IMR-90 (cell line): ENCODE data around the gene BAHD1. TPM values are rescaled to one million over a fixed set of nuclear protein-coding genes. Genes with fewer than 3 reads are reported as not detected.

Experiments used
- ATAC-seq: fragments of 200-7000 bp; cut with Tn5 transposase; 2 replicates; pipeline ENCODE4 v1.9.1; 2020; ENCODE audit warnings: low read depth, mild to moderate bottlenecking, moderate library complexity
- BruUV-seq: library from RNA; stranded (reverse); fragments of 400-500 nt; replicated peaks from 2 replicates; lab custom pipeline; 2021; lab: Mats Ljungman, UMichigan
- CTCF ChIA-PET: fragments of 300-600 bp; formaldehyde crosslinking; extraction: SDS; loops from one replicate; lab custom pipeline; 2021; ENCODE audit warnings: antibody characterized with exemption; lab: Yijun Ruan, JAX
- POLR2A ChIA-PET: fragments of 300-600 bp; sonication (Branson Sonifier 250); formaldehyde crosslinking; loops from one replicate; lab custom pipeline; 2022; ENCODE audit warnings: antibody characterized with exemption; ENCODE audit not compliant: unreplicated experiment; lab: Charles Lee
- DNase-seq: peaks from one replicate; pipeline ENCODE4 v3.0.0; 2013
- H2AFZ ChIP-seq: replicated peaks from 2 replicates; pipeline ENCODE3; 2013; ENCODE audit warnings: low read length, mild to moderate bottlenecking; ENCODE audit not compliant: poor library complexity
- H2AK5ac ChIP-seq: 2 replicates; pipeline ENCODE4 v1.6.1; 2013; ENCODE audit warnings: low read depth, low read length, inconsistent platforms
- H2AK9ac ChIP-seq: replicated peaks from 2 replicates; pipeline ENCODE3; 2013; ENCODE audit warnings: mild to moderate bottlenecking, low read depth, low read length, moderate library complexity; ENCODE audit not compliant: poor library complexity
- H2BK120ac ChIP-seq: 2 replicates; pipeline ENCODE4 v1.6.1; 2013; ENCODE audit warnings: low read depth, low read length, inconsistent platforms
- H2BK15ac ChIP-seq: 3 replicates; pipeline ENCODE4 v1.6.1; 2013; ENCODE audit warnings: low read depth, low read length, inconsistent platforms
- H2BK20ac ChIP-seq: 2 replicates; pipeline ENCODE4 v1.6.1; 2013; ENCODE audit warnings: low read depth, mild to moderate bottlenecking, inconsistent platforms, low read length, moderate library complexity
- H2BK5ac ChIP-seq: 2 replicates; pipeline ENCODE4 v1.6.1; 2013; ENCODE audit warnings: mild to moderate bottlenecking, low read depth, low read length, inconsistent platforms; ENCODE audit not compliant: poor library complexity, severe bottlenecking
- H3K14ac ChIP-seq: replicated peaks from 2 replicates; pipeline ENCODE4 v1.6.1; 2013; ENCODE audit warnings: low read depth, low read length, inconsistent platforms
- H3K18ac ChIP-seq: 2 replicates; pipeline ENCODE4 v1.6.1; 2013; ENCODE audit warnings: low read depth, low read length, control low read depth
- H3K23ac ChIP-seq: 2 replicates; pipeline ENCODE4 v1.6.1; 2013; ENCODE audit warnings: low read depth, low read length, inconsistent platforms
- H3K27ac ChIP-seq: 2 replicates; pipeline ENCODE4 v1.5.1; 2013; ENCODE audit warnings: mild to moderate bottlenecking, control low read depth, low read length; ENCODE audit not compliant: insufficient read depth
- H3K27me3 ChIP-seq: 2 replicates; pipeline ENCODE4 v1.6.1; 2013; ENCODE audit warnings: low read length; ENCODE audit not compliant: control insufficient read depth, insufficient read depth
- H3K36me3 ChIP-seq: 2 replicates; pipeline ENCODE4 v1.6.1; 2013; ENCODE audit warnings: low read length, mixed read lengths; ENCODE audit not compliant: control insufficient read depth, insufficient read depth
- H3K4ac ChIP-seq: 2 replicates; pipeline ENCODE4 v1.6.1; 2013; ENCODE audit warnings: low read depth, low read length, inconsistent platforms
- H3K4me1 ChIP-seq: 2 replicates; pipeline ENCODE4 v1.6.1; 2013; ENCODE audit warnings: low read length, mixed read lengths; ENCODE audit not compliant: control insufficient read depth, insufficient read depth
- H3K4me2 ChIP-seq: 2 replicates; pipeline ENCODE4 v1.6.1; 2013; ENCODE audit warnings: low read depth, mild to moderate bottlenecking, control low read depth, low read length, moderate library complexity
- H3K4me3 ChIP-seq: 2 replicates; pipeline ENCODE4 v1.5.1; 2013; ENCODE audit warnings: low read depth, mild to moderate bottlenecking, control low read depth, low read length, moderate library complexity; ENCODE audit not compliant: insufficient read depth
- H3K56ac ChIP-seq: 2 replicates; pipeline ENCODE4 v1.6.1; 2013; ENCODE audit warnings: low read length, inconsistent platforms; ENCODE audit not compliant: insufficient read depth; ENCODE audit errors: extremely low read depth
- H3K79me1 ChIP-seq, 2 experiments: 2 replicates each; pipeline ENCODE4 v1.6.1; 2013; ENCODE audit warnings: low read length in 2 of 2, inconsistent platforms in 1 of 2, low read depth in 1 of 2
- H3K9ac ChIP-seq: 2 replicates; pipeline ENCODE4 v1.6.1; 2013; ENCODE audit warnings: low read depth, low read length, control low read depth
- H3K9me1 ChIP-seq: 2 replicates; pipeline ENCODE4 v1.6.1; 2013; ENCODE audit warnings: low read length, inconsistent platforms; ENCODE audit not compliant: insufficient read depth
- H3K9me3 ChIP-seq: 2 replicates; pipeline ENCODE4 v1.6.1; 2013; ENCODE audit warnings: low read length; ENCODE audit not compliant: control insufficient read depth, insufficient read depth
- H4K20me1 ChIP-seq: 2 replicates; pipeline ENCODE4 v1.6.1; 2013; ENCODE audit warnings: low read length, inconsistent platforms; ENCODE audit not compliant: insufficient read depth
- H4K5ac ChIP-seq: 2 replicates; pipeline ENCODE4 v1.6.1; 2013; ENCODE audit warnings: mild to moderate bottlenecking, low read depth, low read length, control low read depth
- H4K8ac ChIP-seq, 2 experiments: 2 replicates each; pipeline ENCODE4 v1.6.1; 2013; ENCODE audit warnings: low read depth in 2 of 2, low read length in 2 of 2, control low read depth in 1 of 2, inconsistent platforms in 1 of 2
- H4K91ac ChIP-seq: 2 replicates; pipeline ENCODE4 v1.6.1; 2013; ENCODE audit warnings: low read depth, low read length, inconsistent platforms; ENCODE audit not compliant: insufficient read depth
- BHLHE40 ChIP-seq: fragments of 150-350 bp; IDR thresholded peaks from 2 replicates; pipeline ENCODE4 v1.6.1; 2016; ENCODE audit warnings: mild to moderate bottlenecking, low read depth, low read length
- CEBPB ChIP-seq: IDR thresholded peaks from 2 replicates; pipeline ENCODE4 v1.6.1; 2012; ENCODE audit warnings: low read depth, low read length, improper control_type of control experiment
- CHD1 ChIP-seq: IDR thresholded peaks from 2 replicates; pipeline ENCODE4 v1.6.1; 2012; ENCODE audit warnings: low read depth, low read length, improper control_type of control experiment
- FOS ChIP-seq: fragments of 150-350 bp; IDR thresholded peaks from 2 replicates; pipeline ENCODE4 v1.6.1; 2016; ENCODE audit warnings: low read depth, low read length
- MAZ ChIP-seq: IDR thresholded peaks from 2 replicates; pipeline ENCODE4 v1.6.1; 2012; ENCODE audit warnings: low read depth, mild to moderate bottlenecking, low read length, improper control_type of control experiment, moderate library complexity, borderline replicate concordance
- MXI1 ChIP-seq: IDR thresholded peaks from 2 replicates; pipeline ENCODE4 v1.6.1; 2012; ENCODE audit warnings: low read depth, mild to moderate bottlenecking, low read length, moderate library complexity, borderline replicate concordance
- NFE2L2 ChIP-seq: fragments of 150-350 bp; IDR thresholded peaks from 2 replicates; pipeline ENCODE4 v1.6.1; 2016; ENCODE audit warnings: low read depth, mild to moderate bottlenecking, low read length
- RAD21 ChIP-seq: IDR thresholded peaks from 2 replicates; pipeline ENCODE4 v1.6.1; 2012; ENCODE audit warnings: low read length, improper control_type of control experiment
- RCOR1 ChIP-seq: IDR thresholded peaks from 2 replicates; pipeline ENCODE4 v1.6.1; 2012; ENCODE audit warnings: mild to moderate bottlenecking, low read length, improper control_type of control experiment; ENCODE audit not compliant: insufficient replicate concordance
- whole genome bisulfite sequencing, 2 experiments: methylation state at CpG; one replicate each; pipeline versions ENCODE4 v1.1.5 to v1.1.7; 2013; ENCODE audit warnings: missing lambda C conversion rate in 2 of 2; ENCODE audit not compliant: insufficient read length in 1 of 2; ENCODE audit errors: extremely low coverage in 2 of 2; 5-methylcytosine and 5-hydroxymethylcytosine counted together
- dilution Hi-C: fragments of 300-500 bp; cut with HindIII; formaldehyde crosslinking; loops from one replicate; pipeline ENCODE4 v1.14.3; 2018; ENCODE audit warnings: low sequenced_read_pairs; ENCODE audit not compliant: unreplicated experiment
- in situ Hi-C: fragments of 300-500 bp; cut with MboI; formaldehyde crosslinking; loops from 3 replicates; pipeline ENCODE4 v1.14.3; 2019; ENCODE audit warnings: low sequenced_read_pairs, inconsistent platforms, mixed read lengths
- intact Hi-C: fragments of 100-400 bp; cut with micrococcal nuclease; formaldehyde crosslinking; loops from 2 replicates; pipeline ENCODE4 v1.10.0; 2022
- polyA plus RNA-seq, 3 experiments: library from polyadenylated mRNA; depleted of rRNA; stranded (reverse); fragments of >200 nt; gene quantifications; 2 replicates each; pipeline ENCODE4 v1.2.3, GENCODE V29; 2012; ENCODE audit warnings: low replicate concordance in 1 of 3
- total RNA-seq: library from RNA; depleted of rRNA; stranded (reverse); fragments of >200 nt; gene quantifications from 2 replicates; pipeline ENCODE4 v1.2.3, GENCODE V29; 2012
- TF ChIP-seq, protein P1 (sequence below): conservative IDR thresholded peaks from 2 replicates; pipeline ENCODE4 v1.5.1; 2012; ENCODE audit warnings: mild to moderate bottlenecking, low read depth, low read length, improper control_type of control experiment
- TF ChIP-seq, protein P2 (sequence below): fragments of 150-350 bp; IDR thresholded peaks from 2 replicates; pipeline ENCODE4 v1.6.1; 2017; ENCODE audit warnings: mild to moderate bottlenecking, antibody characterized with exemption, low read length, low read depth

BAHD1 gene
- total and polyA plus RNA-seq, 2 of the 4 experiments (the other 2 are of a cell fraction): 3.0 to 8.7 TPM

GRCh38 chr15:40420793-40421192 is 20.0 kb upstream of the BAHD1 start:
- Histone ChIP-seq H3K4ac (no peak overlapping the region), H4K91ac (no peak overlapping the region), H3K27me3 (no peaks in the 10 kb centered on the region; the same call in 1 of the 2 replicates), H3K9ac (no peak overlapping the region), H3K23ac (no peak overlapping the region), H3K18ac (no peak overlapping the region), H3K9me1 (no peaks in the 10 kb centered on the region), H3K4me1 (no peaks in the 10 kb centered on the region), H4K8ac (no peak overlapping the region), H2BK15ac (no peak overlapping the region), H2AK9ac (no peak overlapping the region), H4K20me1 (peaks cover 3% of the 10 kb centered on the region; the same call in 1 of the 2 replicates), H3K79me1 (no peaks in the 10 kb centered on the region), H3K4me3 (no peak overlapping the region), H4K5ac (no peak overlapping the region), H2AFZ (no peak overlapping the region), H3K56ac (no peak overlapping the region), H3K36me3 (peaks cover 14% of the 10 kb centered on the region), H2BK5ac (no peak overlapping the region), H3K9me3 (no peaks in the 10 kb centered on the region), H3K14ac (no peak overlapping the region), H2BK120ac (no peak overlapping the region), H2AK5ac (no peak overlapping the region), H2BK20ac (no peak overlapping the region), H3K4me2 (no peak overlapping the region), H3K27ac (no peak overlapping the region)
- dilution Hi-C loops (no loop called here), in situ Hi-C loops (loop anchor here (5.0 to 10.0 kb wide), 3 partner anchors 98 to 376 kb away; partner anchors contain the start of gene INAFM2), intact Hi-C loops (loop anchor here (1.0 kb wide), 2 partner anchors 80 to 141 kb away; partner anchors contain the start of gene CCDC9B)
- DNase-seq (no peak), ATAC-seq (no peak)
- no CpG with 5 or more reads among the region's 3 CpGs for WGBS, 2 experiments
- no peak for TF ChIP-seq NFE2L2
- TF ChIP-seq MXI1: no peak
- TF ChIP-seq RCOR1: no peak
- TF ChIP-seq, protein P1, sequence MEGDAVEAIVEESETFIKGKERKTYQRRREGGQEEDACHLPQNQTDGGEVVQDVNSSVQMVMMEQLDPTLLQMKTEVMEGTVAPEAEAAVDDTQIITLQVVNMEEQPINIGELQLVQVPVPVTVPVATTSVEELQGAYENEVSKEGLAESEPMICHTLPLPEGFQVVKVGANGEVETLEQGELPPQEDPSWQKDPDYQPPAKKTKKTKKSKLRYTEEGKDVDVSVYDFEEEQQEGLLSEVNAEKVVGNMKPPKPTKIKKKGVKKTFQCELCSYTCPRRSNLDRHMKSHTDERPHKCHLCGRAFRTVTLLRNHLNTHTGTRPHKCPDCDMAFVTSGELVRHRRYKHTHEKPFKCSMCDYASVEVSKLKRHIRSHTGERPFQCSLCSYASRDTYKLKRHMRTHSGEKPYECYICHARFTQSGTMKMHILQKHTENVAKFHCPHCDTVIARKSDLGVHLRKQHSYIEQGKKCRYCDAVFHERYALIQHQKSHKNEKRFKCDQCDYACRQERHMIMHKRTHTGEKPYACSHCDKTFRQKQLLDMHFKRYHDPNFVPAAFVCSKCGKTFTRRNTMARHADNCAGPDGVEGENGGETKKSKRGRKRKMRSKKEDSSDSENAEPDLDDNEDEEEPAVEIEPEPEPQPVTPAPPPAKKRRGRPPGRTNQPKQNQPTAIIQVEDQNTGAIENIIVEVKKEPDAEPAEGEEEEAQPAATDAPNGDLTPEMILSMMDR: no peak
- TF ChIP-seq RAD21: no peak
- TF ChIP-seq, protein P2, sequence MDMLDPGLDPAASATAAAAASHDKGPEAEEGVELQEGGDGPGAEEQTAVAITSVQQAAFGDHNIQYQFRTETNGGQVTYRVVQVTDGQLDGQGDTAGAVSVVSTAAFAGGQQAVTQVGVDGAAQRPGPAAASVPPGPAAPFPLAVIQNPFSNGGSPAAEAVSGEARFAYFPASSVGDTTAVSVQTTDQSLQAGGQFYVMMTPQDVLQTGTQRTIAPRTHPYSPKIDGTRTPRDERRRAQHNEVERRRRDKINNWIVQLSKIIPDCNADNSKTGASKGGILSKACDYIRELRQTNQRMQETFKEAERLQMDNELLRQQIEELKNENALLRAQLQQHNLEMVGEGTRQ: no peak
- no peak for TF ChIP-seq CHD1
- no peak for TF ChIP-seq FOS
- TF ChIP-seq MAZ: no peak
- no peak for TF ChIP-seq CEBPB
- no peak for TF ChIP-seq BHLHE40
- ChIA-PET CTCF (interaction anchor here (1.6 kb wide), 1 partner anchor 92 kb away, joined by 5 read pairs; no protein-coding TSS in a partner anchor), POLR2A (no interaction called here)
- BruUV-seq: no TSS peak
